ENCODE data around the gene F5.
A peak's percentile ranks its signal among the peaks of the same experiment; 100 is the strongest.
"Not testable (repeated sequence)": the region's sequence is repeated elsewhere in the genome, so short reads cannot be mapped to it uniquely, and the experiment has no call there.

Gene F5

GRCh38 chr1:169508432-169509338 lies 77.6 kb downstream of the F5 start:
- Histone ChIP-seq H3K4me2 (ENCODE audit: low read length, poor library complexity, severe bottlenecking) (no peak overlapping the region), H3K9ac (ENCODE audit: low read length) (no peak overlapping the region), H3K36me3 (ENCODE audit: control insufficient read depth in 1 of 2, insufficient read depth in 2 of 2, low read depth in 1 of 2, low read length in 2 of 2) (no peaks in the 10 kb centered on the region), H3K79me1 (replicated peaks; ENCODE audit: low read length, poor library complexity, severe bottlenecking) (no peaks in the 10 kb centered on the region), H2BK15ac (ENCODE audit: low read depth, poor library complexity, severe bottlenecking) (no peak overlapping the region), H2BK5ac (ENCODE audit: low read depth, low read length, poor library complexity, severe bottlenecking) (no peak overlapping the region), H3K23ac (ENCODE audit: low read length in 2 of 2) (no peak overlapping the region), H3K27ac (ENCODE audit: low read length, poor library complexity, severe bottlenecking) (no peak overlapping the region), H3K14ac (ENCODE audit: low read length in 2 of 2) (no peak overlapping the region), H3K4ac (ENCODE audit: low read depth in 1 of 2, low read length in 2 of 2) (no peak overlapping the region), H3K27me3 (ENCODE audit: control insufficient read depth in 1 of 2, insufficient read depth in 1 of 2, low read length in 2 of 2) (no peaks in the 10 kb centered on the region), H3K4me3 (ENCODE audit: insufficient read depth in 1 of 2, low read depth in 1 of 2, low read length in 2 of 2) (no peak overlapping the region), H3K9me3 (ENCODE audit: control insufficient read depth, low read length) (no peaks in the 10 kb centered on the region), H3K18ac (ENCODE audit: low read depth in 1 of 2, low read length in 2 of 2) (peak overlapping the region in 1 of 2 experiments; percentile 58), H4K91ac (ENCODE audit: low read length) (no peak overlapping the region), H3K4me1 (ENCODE audit: control insufficient read depth, insufficient read depth, low read depth, low read length) (peaks cover 1% of the 10 kb centered on the region), H2BK120ac (ENCODE audit: low read depth, low read length) (no peak overlapping the region), H4K8ac (ENCODE audit: low read length) (peak overlapping the region; percentile 75), H2BK12ac (ENCODE audit: low read length in 2 of 2) (peak overlapping the region; percentile 34 to 38), H2AK5ac (ENCODE audit: low read length, severe bottlenecking) (no peak overlapping the region), H2AFZ (ENCODE audit: low read depth, low read length) (peak overlapping the region; percentile 23)
- 8% methylated on average over 2 of the region's 3 CpGs for WGBS
- peak; percentile 21 for DNase-seq

- no peak for DNase-seq
- Histone ChIP-seq H2BK5ac (ENCODE audit: low read depth, low read length, poor library complexity, severe bottlenecking) (no peak overlapping the region), H3K9ac (ENCODE audit: low read length) (no peak overlapping the region), H2AK5ac (ENCODE audit: low read length, severe bottlenecking) (no peak overlapping the region), H4K91ac (ENCODE audit: low read length) (no peak overlapping the region), H2AFZ (ENCODE audit: low read depth, low read length) (no peak overlapping the region), H3K23ac (ENCODE audit: low read length in 2 of 2) (no peak overlapping the region), H2BK15ac (ENCODE audit: low read depth, poor library complexity, severe bottlenecking) (no peak overlapping the region), H3K4me2 (ENCODE audit: low read length, poor library complexity, severe bottlenecking) (no peak overlapping the region), H2BK120ac (ENCODE audit: low read depth, low read length) (no peak overlapping the region), H2BK12ac (ENCODE audit: low read length in 2 of 2) (no peak overlapping the region), H3K4me3 (ENCODE audit: insufficient read depth in 1 of 2, low read depth in 1 of 2, low read length in 2 of 2) (no peak overlapping the region), H3K27me3 (ENCODE audit: control insufficient read depth in 1 of 2, insufficient read depth in 1 of 2, low read length in 2 of 2) (no peaks in the 10 kb centered on the region), H3K79me1 (replicated peaks; ENCODE audit: low read length, poor library complexity, severe bottlenecking) (no peaks in the 10 kb centered on the region), H3K4ac (ENCODE audit: low read depth in 1 of 2, low read length in 2 of 2) (no peak overlapping the region), H3K9me3 (ENCODE audit: control insufficient read depth, low read length) (no peaks in the 10 kb centered on the region), H3K36me3 (ENCODE audit: control insufficient read depth in 1 of 2, insufficient read depth in 2 of 2, low read depth in 1 of 2, low read length in 2 of 2) (no peaks in the 10 kb centered on the region), H3K18ac (ENCODE audit: low read depth in 1 of 2, low read length in 2 of 2) (no peak overlapping the region), H4K8ac (ENCODE audit: low read length) (no peak overlapping the region), H3K4me1 (ENCODE audit: control insufficient read depth, insufficient read depth, low read depth, low read length) (peaks cover 1% of the 10 kb centered on the region), H3K14ac (ENCODE audit: low read length in 2 of 2) (no peak overlapping the region), H3K27ac (ENCODE audit: low read length, poor library complexity, severe bottlenecking) (no peak overlapping the region)
- WGBS: no CpG with 5 or more reads among the region's 2 CpGs
Measured at GRCh38 chr1:169507413-169507812, 78.9 kb downstream of the F5 start.

- H2AFZ ChIP-seq (ENCODE audit: low read depth, low read length); H2BK12ac ChIP-seq (ENCODE audit: low read length in 2 of 2); H2BK120ac ChIP-seq (ENCODE audit: low read depth, low read length); H4K91ac ChIP-seq (ENCODE audit: low read length); DNase-seq; H3K23ac ChIP-seq (ENCODE audit: low read length in 2 of 2); H3K14ac ChIP-seq (ENCODE audit: low read length in 2 of 2); H3K18ac ChIP-seq (ENCODE audit: low read depth in 1 of 2, low read length in 2 of 2); H3K79me1 ChIP-seq (replicated peaks; ENCODE audit: low read length, poor library complexity, severe bottlenecking); H3K4me1 ChIP-seq (ENCODE audit: control insufficient read depth, insufficient read depth, low read depth, low read length); H2BK5ac ChIP-seq (ENCODE audit: low read depth, low read length, poor library complexity, severe bottlenecking); H2BK15ac ChIP-seq (ENCODE audit: low read depth, poor library complexity, severe bottlenecking); H3K9ac ChIP-seq (ENCODE audit: low read length); H3K4me3 ChIP-seq (ENCODE audit: insufficient read depth in 1 of 2, low read depth in 1 of 2, low read length in 2 of 2); H3K27ac ChIP-seq (ENCODE audit: low read length, poor library complexity, severe bottlenecking); H3K27me3 ChIP-seq (ENCODE audit: control insufficient read depth in 1 of 2, insufficient read depth in 1 of 2, low read length in 2 of 2); H3K36me3 ChIP-seq (ENCODE audit: control insufficient read depth in 1 of 2, insufficient read depth in 2 of 2, low read depth in 1 of 2, low read length in 2 of 2); H3K9me3 ChIP-seq (ENCODE audit: control insufficient read depth, low read length); H4K8ac ChIP-seq (ENCODE audit: low read length); H3K4me2 ChIP-seq (ENCODE audit: low read length, poor library complexity, severe bottlenecking); H2AK5ac ChIP-seq (ENCODE audit: low read length, severe bottlenecking); H3K4ac ChIP-seq (ENCODE audit: low read depth in 1 of 2, low read length in 2 of 2): not testable (repeated sequence)
- no CpG with 5 or more reads among the region's 2 CpGs for WGBS
Measured at GRCh38 chr1:169503601-169504000, 82.7 kb downstream of the F5 start.

GRCh38 chr1:169499807-169500206 lies 86.5 kb downstream of the F5 start:
- Histone ChIP-seq H3K18ac (ENCODE audit: low read depth in 1 of 2, low read length in 2 of 2) (no peak overlapping the region), H2BK12ac (ENCODE audit: low read length in 2 of 2) (no peak overlapping the region), H4K8ac (ENCODE audit: low read length) (no peak overlapping the region), H3K23ac (ENCODE audit: low read length in 2 of 2) (no peak overlapping the region), H3K4me3 (ENCODE audit: insufficient read depth in 1 of 2, low read depth in 1 of 2, low read length in 2 of 2) (no peak overlapping the region), H2AK5ac (ENCODE audit: low read length, severe bottlenecking) (no peak overlapping the region), H3K14ac (ENCODE audit: low read length in 2 of 2) (no peak overlapping the region), H3K36me3 (ENCODE audit: control insufficient read depth in 1 of 2, insufficient read depth in 2 of 2, low read depth in 1 of 2, low read length in 2 of 2) (no peaks in the 10 kb centered on the region), H3K9me3 (ENCODE audit: control insufficient read depth, low read length) (no peaks in the 10 kb centered on the region), H3K4me2 (ENCODE audit: low read length, poor library complexity, severe bottlenecking) (no peak overlapping the region), H2BK5ac (ENCODE audit: low read depth, low read length, poor library complexity, severe bottlenecking) (no peak overlapping the region), H4K91ac (ENCODE audit: low read length) (no peak overlapping the region), H2BK15ac (ENCODE audit: low read depth, poor library complexity, severe bottlenecking) (no peak overlapping the region), H3K4ac (ENCODE audit: low read depth in 1 of 2, low read length in 2 of 2) (no peak overlapping the region), H3K4me1 (ENCODE audit: control insufficient read depth, insufficient read depth, low read depth, low read length) (no peaks in the 10 kb centered on the region), H2BK120ac (ENCODE audit: low read depth, low read length) (no peak overlapping the region), H2AFZ (ENCODE audit: low read depth, low read length) (no peak overlapping the region), H3K9ac (ENCODE audit: low read length) (no peak overlapping the region), H3K79me1 (replicated peaks; ENCODE audit: low read length, poor library complexity, severe bottlenecking) (no peaks in the 10 kb centered on the region), H3K27ac (ENCODE audit: low read length, poor library complexity, severe bottlenecking) (no peak overlapping the region), H3K27me3 (ENCODE audit: control insufficient read depth in 1 of 2, insufficient read depth in 1 of 2, low read length in 2 of 2) (no peaks in the 10 kb centered on the region)
- DNase-seq: no peak
